Activated naive CD8-positive, alpha-beta T cell treated with anti-CD3 and anti-CD28 coated beads for 36 hours (primary cell): ENCODE data around the gene ATG9A. TPM values are rescaled to one million over a fixed set of nuclear protein-coding genes. Genes with fewer than 3 reads are reported as not detected.

ENCODE experiments used
- DNase-seq: peaks from one replicate; pipeline ENCODE4 v3.0.0; 2021
- H3K27ac Mint-ChIP-seq: one replicate; pipeline ENCODE4 v1.8.0; 2022; ENCODE audit warnings: mild to moderate bottlenecking, moderate library complexity, mixed read lengths
- H3K27me3 Mint-ChIP-seq: one replicate; pipeline ENCODE4 v1.8.0; 2022; ENCODE audit warnings: mild to moderate bottlenecking, mixed read lengths
- H3K36me3 Mint-ChIP-seq: one replicate; pipeline ENCODE4 v1.8.0; 2021; ENCODE audit warnings: mild to moderate bottlenecking, mixed read lengths
- H3K4me1 Mint-ChIP-seq: one replicate; pipeline ENCODE4 v1.8.0; 2021; ENCODE audit warnings: mixed read lengths
- H3K4me3 Mint-ChIP-seq: one replicate; pipeline ENCODE4 v1.8.0; 2022; ENCODE audit warnings: mild to moderate bottlenecking, moderate library complexity, mixed read lengths
- H3K9me3 Mint-ChIP-seq: one replicate; pipeline ENCODE4 v1.8.0; 2022; ENCODE audit warnings: mixed read lengths
- total RNA-seq, 2 experiments: library from RNA; stranded (reverse); gene quantifications; one replicate each; pipeline ENCODE4 v1.2.3, GENCODE V29; 2021

The ATG9A gene
- total RNA-seq, 2 experiments from 2014 or later: 47.1 to 55.0 TPM

GRCh38 chr2:219219784-219220532, 9.5 kb downstream of the ATG9A start:
- H3K4me3 Mint-ChIP-seq: no peak overlapping the region
- peak overlapping the region; percentile 19 for H3K27ac Mint-ChIP-seq

DNA sequence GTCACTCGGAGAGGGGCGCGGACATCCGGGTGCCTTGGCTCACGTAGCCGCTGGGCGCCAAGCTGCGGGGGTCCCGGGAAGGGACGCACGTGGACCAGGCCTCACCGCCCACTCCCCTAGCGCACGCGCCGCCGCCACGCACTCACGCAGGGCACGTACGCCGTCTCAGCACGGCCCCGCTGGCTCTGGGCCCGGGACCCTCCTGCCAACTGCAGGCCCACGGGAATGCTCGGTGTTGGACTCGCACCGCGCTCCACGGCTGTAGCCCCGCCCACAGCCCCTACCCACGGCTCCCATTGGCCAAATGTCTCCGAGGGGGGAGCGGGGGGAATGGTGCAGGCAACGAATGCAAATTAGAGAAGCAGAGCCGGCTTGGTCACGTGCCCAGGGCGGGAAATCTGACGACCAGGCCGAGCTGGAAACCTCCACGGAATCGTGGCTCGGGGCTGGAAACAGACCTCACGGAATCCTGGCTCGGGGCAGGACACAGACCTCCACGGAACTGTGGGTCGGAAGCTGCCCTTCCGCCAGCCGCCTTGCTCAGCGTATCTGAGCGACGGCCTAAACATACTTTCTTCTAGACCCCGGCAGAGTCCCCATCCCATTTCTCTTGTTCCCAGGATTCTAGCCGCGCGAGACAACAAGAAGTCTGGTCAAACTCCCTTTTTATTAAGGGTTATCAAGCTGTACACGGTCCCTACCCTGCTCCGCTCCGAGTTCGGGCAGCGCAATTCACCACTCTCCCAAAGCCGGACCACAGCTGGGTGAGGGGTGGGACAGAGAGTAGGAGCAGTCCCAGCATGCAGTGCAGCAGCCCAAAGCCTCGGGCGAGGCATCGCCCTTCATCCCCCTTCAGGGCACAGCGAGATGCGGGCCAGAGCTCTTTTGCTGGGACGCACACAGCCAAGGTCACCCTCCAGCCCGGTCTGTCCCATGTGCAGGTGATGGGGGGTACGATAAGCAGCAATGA, 10.4 kb downstream of the ATG9A start, which contains the start of gene ABCB6:
TSS of gene ABCB6 (minus strand) at position 227 of the 970 bp plus-strand sequence. CDS start 285 bp downstream, outside the sequence.
- DNase-seq: peak; percentile 90
- Mint-ChIP-seq H3K4me1 (peaks cover 21% of the 10 kb centered on the region), H3K36me3 (peaks cover 28% of the 10 kb centered on the region), H3K4me3 (peak within 1 kb of the TSS; percentile 87), H3K27ac (peak within 1 kb of the TSS; percentile 82), H3K27me3 (no peaks in the 10 kb centered on the region), H3K9me3 (no peaks in the 10 kb centered on the region)

More at GRCh38 chr2:219219784-219220532, 9.5 kb downstream of the ATG9A start:
- DNase-seq: no peak
- Mint-ChIP-seq H3K4me1 (peaks cover 21% of the 10 kb centered on the region), H3K27me3 (no peaks in the 10 kb centered on the region), H3K36me3 (peaks cover 25% of the 10 kb centered on the region), H3K9me3 (no peaks in the 10 kb centered on the region)

DNA sequence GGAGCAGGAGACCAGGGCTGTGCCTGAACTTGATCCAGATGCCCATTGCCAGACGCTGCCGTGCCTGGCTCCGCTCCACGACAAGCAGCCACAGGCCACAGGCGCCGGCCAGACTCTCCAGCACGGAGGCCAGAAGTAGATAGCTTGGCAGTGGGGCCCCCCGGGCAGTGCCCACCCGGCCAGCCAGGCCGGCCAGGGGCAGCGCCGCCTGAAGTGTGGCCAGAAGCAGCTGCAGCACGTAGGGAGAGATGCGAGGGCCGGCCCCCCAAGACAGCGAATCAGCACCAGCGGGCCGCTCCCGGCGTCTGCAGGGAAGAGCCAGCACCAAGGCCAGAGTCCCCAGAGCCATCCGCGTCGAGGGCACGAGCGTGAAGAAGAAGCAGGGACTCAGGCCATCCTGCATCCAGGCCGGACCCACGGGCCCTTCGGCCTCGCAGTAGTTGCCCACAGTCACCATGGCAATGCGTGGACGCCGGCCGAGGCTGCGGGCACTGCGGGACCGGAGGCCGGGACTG, 11.2 kb downstream of the ATG9A start:
- peak; percentile 47 for DNase-seq
- H3K4me3 Mint-ChIP-seq: peak overlapping the region; percentile 87
- peak overlapping the region; percentile 80 for H3K27ac Mint-ChIP-seq
- H3K4me1 Mint-ChIP-seq: peaks cover 21% of the 10 kb centered on the region
- no peaks in the 10 kb centered on the region for H3K27me3 Mint-ChIP-seq
- peaks cover 25% of the 10 kb centered on the region for H3K36me3 Mint-ChIP-seq
- no peaks in the 10 kb centered on the region for H3K9me3 Mint-ChIP-seq

DNA sequence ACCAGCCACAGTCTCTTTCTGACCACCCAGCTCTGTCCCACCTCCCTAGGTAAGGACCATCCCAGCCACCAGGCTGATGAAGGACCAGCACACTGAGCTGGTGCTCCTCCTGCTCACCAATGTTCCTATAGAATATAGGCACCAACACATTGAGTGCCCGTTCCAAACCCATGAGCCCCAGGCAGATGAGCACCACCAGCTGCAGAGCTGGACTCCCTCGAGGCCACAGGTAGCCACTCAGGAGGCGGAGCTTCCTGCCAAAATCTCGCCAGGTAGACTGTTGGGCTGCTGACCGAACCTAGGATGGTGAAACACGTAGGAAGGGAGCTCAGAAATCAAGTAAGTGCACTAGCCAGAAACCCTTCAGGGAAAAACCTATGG, 12.9 kb downstream of the ATG9A start:
- Mint-ChIP-seq H3K36me3 (peaks cover 31% of the 10 kb centered on the region), H3K4me1 (peaks cover 23% of the 10 kb centered on the region), H3K27me3 (no peaks in the 10 kb centered on the region), H3K9me3 (no peaks in the 10 kb centered on the region), H3K27ac (no peak overlapping the region), H3K4me3 (no peak overlapping the region)
- DNase-seq: no peak

GRCh38 chr2:219215871-219216534, 13.4 kb downstream of the ATG9A start:
- Mint-ChIP-seq H3K36me3 (peaks cover 31% of the 10 kb centered on the region), H3K4me1 (peaks cover 25% of the 10 kb centered on the region), H3K9me3 (no peaks in the 10 kb centered on the region), H3K27me3 (no peaks in the 10 kb centered on the region), H3K4me3 (no peak overlapping the region), H3K27ac (no peak overlapping the region)
- DNase-seq: no peak

DNA sequence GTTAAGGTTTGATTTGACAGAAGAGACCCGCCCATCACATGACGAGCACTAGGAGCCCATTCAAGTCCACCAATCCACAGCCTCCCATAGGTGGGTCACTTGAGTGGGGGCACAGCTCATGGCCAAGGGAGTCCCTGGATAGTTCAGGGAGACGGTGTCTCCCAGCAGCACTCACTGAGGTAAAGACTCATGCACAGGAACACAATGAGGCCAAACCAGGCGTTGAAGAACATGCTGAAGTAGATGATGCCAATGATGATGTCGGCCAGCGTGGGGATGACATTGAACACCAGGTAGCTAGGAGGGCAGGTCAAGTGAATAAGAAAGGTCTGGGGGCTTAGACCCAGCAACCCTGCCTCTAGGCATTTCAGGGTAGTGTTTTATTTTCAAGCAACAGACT, 14.7 kb downstream of the ATG9A start:
- H3K36me3 Mint-ChIP-seq: peaks cover 33% of the 10 kb centered on the region
- no peaks in the 10 kb centered on the region for H3K27me3 Mint-ChIP-seq
- no peak overlapping the region for H3K4me3 Mint-ChIP-seq
- no peaks in the 10 kb centered on the region for H3K9me3 Mint-ChIP-seq
- no peak for DNase-seq
- no peak overlapping the region for H3K27ac Mint-ChIP-seq
- peaks cover 31% of the 10 kb centered on the region for H3K4me1 Mint-ChIP-seq

GRCh38 chr2:219214141-219214540, 15.3 kb downstream of the ATG9A start:
- DNase-seq: no peak
- H3K4me3 Mint-ChIP-seq: no peak overlapping the region
- no peak overlapping the region for H3K27ac Mint-ChIP-seq
- peaks cover 33% of the 10 kb centered on the region for H3K36me3 Mint-ChIP-seq
- H3K4me1 Mint-ChIP-seq: peaks cover 34% of the 10 kb centered on the region
- H3K27me3 Mint-ChIP-seq: no peaks in the 10 kb centered on the region
- H3K9me3 Mint-ChIP-seq: no peaks in the 10 kb centered on the region

DNA sequence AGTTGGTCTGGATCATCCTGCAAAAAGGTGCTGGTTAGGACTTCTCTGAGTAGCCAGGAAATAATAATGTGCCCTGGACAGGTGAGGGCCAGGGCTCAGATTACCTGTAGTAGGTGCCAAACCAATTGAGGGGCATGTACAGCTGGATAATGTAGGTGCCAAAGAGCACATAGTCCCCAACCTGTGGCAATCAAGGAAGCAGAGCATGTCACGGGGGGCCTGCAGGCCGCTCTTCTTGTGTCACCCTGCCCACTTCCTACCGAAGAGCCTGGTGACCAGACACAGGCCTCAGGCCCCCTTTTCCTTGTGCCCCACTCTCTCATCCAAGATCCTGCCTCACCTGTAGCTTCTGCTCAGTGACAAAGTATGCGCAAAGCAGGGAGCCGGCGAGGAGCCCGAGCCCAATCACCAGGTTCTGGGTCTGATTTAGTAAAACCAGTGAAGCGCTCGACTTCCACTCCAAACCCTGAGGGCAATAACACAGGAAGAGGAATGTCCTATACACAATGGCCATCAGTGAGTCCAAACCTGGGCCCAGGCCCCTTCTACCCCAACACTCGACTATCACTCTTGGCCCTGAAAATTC, 15.9 kb downstream of the ATG9A start:
- Mint-ChIP-seq H3K4me1 (peaks cover 37% of the 10 kb centered on the region), H3K4me3 (no peak overlapping the region), H3K27me3 (no peaks in the 10 kb centered on the region), H3K9me3 (no peaks in the 10 kb centered on the region), H3K36me3 (peaks cover 35% of the 10 kb centered on the region), H3K27ac (no peak overlapping the region)
- DNase-seq: no peak

- no peaks in the 10 kb centered on the region for H3K27me3 Mint-ChIP-seq
- DNase-seq: no peak
- no peaks in the 10 kb centered on the region for H3K9me3 Mint-ChIP-seq
- peaks cover 42% of the 10 kb centered on the region for H3K4me1 Mint-ChIP-seq
- no peak overlapping the region for H3K4me3 Mint-ChIP-seq
- H3K36me3 Mint-ChIP-seq: peaks cover 40% of the 10 kb centered on the region
- no peak overlapping the region for H3K27ac Mint-ChIP-seq
Measured at GRCh38 chr2:219213026-219213415, 16.4 kb downstream of the ATG9A start.

- no peaks in the 10 kb centered on the region for H3K27me3 Mint-ChIP-seq
- H3K4me1 Mint-ChIP-seq: peaks cover 40% of the 10 kb centered on the region
- H3K27ac Mint-ChIP-seq: peak overlapping the region; percentile 3
- no peaks in the 10 kb centered on the region for H3K9me3 Mint-ChIP-seq
- peaks cover 33% of the 10 kb centered on the region for H3K36me3 Mint-ChIP-seq
- no peak for DNase-seq
- no peak overlapping the region for H3K4me3 Mint-ChIP-seq
Measured at GRCh38 chr2:219210886-219211362, 18.5 kb downstream of the ATG9A start.

DNA sequence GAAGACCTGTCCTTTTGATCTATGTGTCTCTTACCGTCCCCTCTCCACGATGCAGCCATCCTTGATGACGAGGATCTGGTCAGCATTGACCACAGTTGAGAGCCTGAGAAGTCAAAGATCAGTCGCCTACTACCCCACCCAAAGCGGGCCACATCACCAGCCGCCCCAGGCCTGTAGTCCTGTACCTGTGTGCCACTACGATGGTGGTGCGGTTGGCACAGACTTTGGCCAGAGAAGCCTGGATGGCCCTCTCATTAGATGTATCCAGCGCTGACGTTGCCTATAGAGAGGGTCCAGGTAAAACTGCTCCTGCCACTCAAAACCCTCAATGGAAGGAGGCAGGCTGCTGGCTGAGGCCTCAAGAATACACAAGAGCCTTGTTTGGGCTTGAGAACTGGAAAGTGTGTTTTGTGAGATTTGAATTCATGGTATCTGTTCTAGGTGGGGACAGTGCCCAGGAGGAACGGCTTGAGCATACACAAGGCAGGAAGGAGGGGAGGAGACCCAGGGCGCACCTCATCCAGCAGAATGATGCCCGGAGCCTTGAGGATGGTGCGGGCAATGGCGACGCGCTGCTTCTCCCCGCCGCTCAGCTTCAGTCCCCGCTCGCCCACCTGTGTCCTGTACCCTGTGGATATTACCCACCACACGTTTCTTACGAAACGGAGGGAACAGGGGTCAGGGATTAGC, 19.1 kb downstream of the ATG9A start:
- no peaks in the 10 kb centered on the region for H3K27me3 Mint-ChIP-seq
- peaks cover 32% of the 10 kb centered on the region for H3K36me3 Mint-ChIP-seq
- peak overlapping the region; percentile 86 for H3K27ac Mint-ChIP-seq
- peaks cover 41% of the 10 kb centered on the region for H3K4me1 Mint-ChIP-seq
- H3K4me3 Mint-ChIP-seq: no peak overlapping the region
- H3K9me3 Mint-ChIP-seq: no peaks in the 10 kb centered on the region
- no peak for DNase-seq

DNA sequence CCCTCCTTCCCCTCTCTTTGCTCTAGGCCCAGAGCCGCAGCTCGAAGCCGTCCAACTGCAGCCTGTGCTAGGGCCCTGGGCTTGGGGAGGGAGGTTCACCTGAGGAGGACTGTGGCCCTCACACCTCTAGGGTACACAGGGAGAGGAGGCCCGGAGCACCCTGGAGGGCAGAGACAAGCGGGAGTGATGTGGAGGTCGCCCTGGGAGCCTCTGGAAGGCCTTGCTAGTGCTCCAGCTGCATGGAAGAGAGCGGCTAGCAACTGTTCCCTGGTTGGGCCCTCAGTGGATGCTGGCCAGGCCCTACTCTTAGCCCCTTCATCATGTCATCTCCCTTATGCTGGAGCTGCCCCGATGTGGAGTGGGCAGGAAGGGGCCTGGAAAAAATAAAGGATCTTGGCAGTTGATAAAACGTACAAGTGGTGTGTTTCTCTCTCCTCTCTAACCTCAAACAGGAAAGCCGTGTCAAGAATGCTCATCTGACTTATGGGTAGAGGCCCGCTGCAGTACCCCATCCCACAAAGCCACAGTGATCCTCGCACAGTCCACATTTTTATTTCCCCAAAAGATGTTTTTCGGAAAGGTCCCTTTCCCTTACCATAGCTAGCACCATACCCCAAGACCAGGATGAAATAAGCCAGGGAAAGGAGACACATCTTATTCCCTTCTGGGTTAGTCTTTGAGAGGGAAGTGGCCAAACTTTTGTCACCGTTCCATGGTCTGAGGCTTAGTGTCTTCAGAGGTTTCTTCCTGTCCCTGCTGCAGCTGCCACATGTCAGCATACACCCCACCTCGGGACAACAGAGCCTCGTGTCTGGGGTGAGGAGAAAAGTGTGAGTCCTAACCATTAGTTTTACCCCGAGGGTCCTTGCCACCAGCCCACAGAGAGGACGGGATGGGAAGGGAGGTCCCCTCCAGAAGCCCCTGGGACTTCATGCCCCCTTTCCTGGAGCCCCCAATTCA, 19.9 kb downstream of the ATG9A start:
- H3K27me3 Mint-ChIP-seq: no peaks in the 10 kb centered on the region
- H3K36me3 Mint-ChIP-seq: peaks cover 32% of the 10 kb centered on the region
- H3K9me3 Mint-ChIP-seq: peaks cover 1% of the 10 kb centered on the region
- peaks cover 41% of the 10 kb centered on the region for H3K4me1 Mint-ChIP-seq
- no peak overlapping the region for H3K4me3 Mint-ChIP-seq
- H3K27ac Mint-ChIP-seq: peak overlapping the region; percentile 86
- no peak for DNase-seq
